Measurements from ENCODE around the gene GLIPR2.

GRCh38 chr9:36140086-36141084 lies 3.9 kb downstream of the GLIPR2 start:
- no peak for TF ChIP-seq CTCF (IDR thresholded peaks at IDR 0.05)
- no peak for TF ChIP-seq POLR2A (IDR thresholded peaks at IDR 0.05)
